ENCODE results near the gene CNTNAP2. TPM values are rescaled to one million over a fixed set of nuclear protein-coding genes. Genes with fewer than 3 reads are reported as not detected.

The CNTNAP2 gene
- total RNA-seq, 4 donors from 2014 or later: 0.42 to 0.71 TPM; not detected in 2

- intact Hi-C loops (cut with DNase I; ENCODE audit: low total_unique reads): no loop called here
- WGBS, 2 donors: 56 to 84% methylated on average over 1 of the region's 1 CpG
- no peak for DNase-seq (ENCODE audit: low spot score in 2 of 2)
- no peak overlapping the region for H3K4me3 ChIP-seq (ENCODE audit: low read depth, poor library complexity, severe bottlenecking)
- TF ChIP-seq POLR2A (IDR thresholded peaks at IDR 0.05) (no peak), CTCF (IDR thresholded peaks at IDR 0.05) (no peak)
Measured at GRCh38 chr7:146387140-146387539, 270.5 kb downstream of the CNTNAP2 start.

GRCh38 chr7:146388928-146389327, 272.3 kb downstream of the CNTNAP2 start:
- TF ChIP-seq CTCF (IDR thresholded peaks at IDR 0.05) (no peak), POLR2A (IDR thresholded peaks at IDR 0.05) (no peak)
- no peak overlapping the region for H3K4me3 ChIP-seq (ENCODE audit: low read depth, poor library complexity, severe bottlenecking)
- WGBS, 2 donors: 86 to 89% methylated on average over 2 of the region's 2 CpGs
- DNase-seq (ENCODE audit: low spot score in 2 of 2): no peak
- intact Hi-C loops (cut with DNase I; ENCODE audit: low total_unique reads): no loop called here

GRCh38 chr7:146393346-146393745, 276.7 kb downstream of the CNTNAP2 start:
- intact Hi-C loops (cut with DNase I; ENCODE audit: low total_unique reads): no loop called here
- H3K4me3 ChIP-seq (ENCODE audit: low read depth, poor library complexity, severe bottlenecking): no peak overlapping the region
- TF ChIP-seq CTCF (IDR thresholded peaks at IDR 0.05) (no peak), POLR2A (IDR thresholded peaks at IDR 0.05) (no peak)
- 71 to 73% methylated on average over 2 of the region's 2 CpGs for WGBS, 2 donors
- DNase-seq (ENCODE audit: low spot score in 2 of 2): no peak

GRCh38 chr7:146397141-146397540, 280.5 kb downstream of the CNTNAP2 start:
- intact Hi-C loops (cut with DNase I; ENCODE audit: low total_unique reads): no loop called here
- no peak overlapping the region for H3K4me3 ChIP-seq (ENCODE audit: low read depth, poor library complexity, severe bottlenecking)
- TF ChIP-seq POLR2A (IDR thresholded peaks at IDR 0.05) (no peak), CTCF (IDR thresholded peaks at IDR 0.05) (no peak)
- WGBS, 2 donors: 88 to 100% methylated on average over 1 of the region's 1 CpG
- DNase-seq (ENCODE audit: low spot score in 2 of 2): no peak

- no peak overlapping the region for H3K4me3 ChIP-seq (ENCODE audit: low read depth, poor library complexity, severe bottlenecking)
- intact Hi-C loops (cut with DNase I; ENCODE audit: low total_unique reads): no loop called here
- 89% methylated on average over 3 of the region's 3 CpGs for WGBS, 2 donors
- TF ChIP-seq CTCF (IDR thresholded peaks at IDR 0.05): no peak
- TF ChIP-seq POLR2A (IDR thresholded peaks at IDR 0.05): no peak
- no peak for DNase-seq (ENCODE audit: low spot score in 2 of 2)
Measured at GRCh38 chr7:146401939-146402338, 285.3 kb downstream of the CNTNAP2 start.

GRCh38 chr7:146405737-146406136, 289.1 kb downstream of the CNTNAP2 start:
- WGBS, 2 donors: 37 to 86% methylated on average over 1 of the region's 1 CpG
- no peak for TF ChIP-seq POLR2A (IDR thresholded peaks at IDR 0.05)
- no peak for TF ChIP-seq CTCF (IDR thresholded peaks at IDR 0.05)
- no peak for DNase-seq (ENCODE audit: low spot score in 2 of 2)
- no peak overlapping the region for H3K4me3 ChIP-seq (ENCODE audit: low read depth, poor library complexity, severe bottlenecking)
- intact Hi-C loops (cut with DNase I; ENCODE audit: low total_unique reads): no loop called here

Measured in lower leg skin (tissue), 4 donors.